Sigmoid colon (tissue), 7 donors: ENCODE data around the gene SLC20A1. TPM values are rescaled to one million over a fixed set of nuclear protein-coding genes. Genes with fewer than 3 reads are reported as not detected.

Experiments used
- DNase-seq: peaks from one replicate; pipeline ENCODE4 v3.0.0-alpha.2; 2019
- H3K27ac ChIP-seq, 4 donors: fragments of 200-600 bp; sonication (generic); one replicate each; pipeline ENCODE4 v1.5.1; 2016 to 2019; ENCODE audit warnings: mild to moderate bottlenecking in 1 of 4
- H3K27me3 ChIP-seq, 3 donors: fragments of 200-600 bp; sonication (generic); one replicate each; pipeline ENCODE4 v1.5.1; 2019; ENCODE audit warnings: mild to moderate bottlenecking in 1 of 3
- H3K36me3 ChIP-seq, 4 donors: fragments of 200-600 bp; sonication (generic); one replicate each; pipeline ENCODE4 v1.5.1; 2016 to 2019
- H3K4me1 ChIP-seq, 4 donors: fragments of 200-600 bp; sonication (generic); one replicate each; pipeline ENCODE4 v1.5.1; 2017 to 2019
- H3K4me3 ChIP-seq, 4 donors: fragments of 200-600 bp; sonication (generic); one replicate each; pipeline ENCODE4 v1.5.1; 2017 to 2019; ENCODE audit warnings: mild to moderate bottlenecking in 2 of 4, moderate library complexity in 1 of 4
- H3K9me3 ChIP-seq, 4 donors: fragments of 200-600 bp in 3 of 4; sonication (generic) in 3 of 4; one replicate each; pipeline versions ENCODE4 v1.5.1 to v1.6.1; 2013 to 2019
- CTCF ChIP-seq, 4 experiments: fragments of 450-650 bp in 3 of 4; fragments of 200-600 bp in 1 of 4; IDR thresholded peaks; one replicate each; pipeline ENCODE4 v1.5.1; 2016 to 2019; ENCODE audit warnings: antibody characterized with exemption in 4 of 4, mild to moderate bottlenecking in 3 of 4, moderate library complexity in 2 of 4
- EP300 ChIP-seq, 4 donors: sonication (generic); formaldehyde crosslinking; IDR thresholded peaks; one replicate each; pipeline ENCODE4 v1.6.1; 2017; ENCODE audit warnings: antibody characterized with exemption in 4 of 4
- POLR2A ChIP-seq, 2 donors: fragments of 450-650 bp; IDR thresholded peaks; one replicate each; pipeline ENCODE4 v1.6.1; 2016; ENCODE audit warnings: antibody characterized with exemption in 2 of 2, mild to moderate bottlenecking in 2 of 2, moderate library complexity in 2 of 2
- POLR2AphosphoS5 ChIP-seq, 4 donors: sonication (generic); formaldehyde crosslinking; IDR thresholded peaks; one replicate each; pipeline ENCODE4 v1.6.1; 2017; ENCODE audit warnings: antibody characterized with exemption in 4 of 4
- WGBS, 2 donors: extraction: QIAGEN DNeasy Blood & Tissue Kit; methylation state at CpG; one replicate each; pipeline ENCODE4 v1.1.7; 2013; 5-methylcytosine and 5-hydroxymethylcytosine counted together
- intact Hi-C: fragments of 100-400 bp; cut with DNase I; formaldehyde crosslinking; loops from one replicate; pipeline ENCODE4 v1.15.1; 2023
- polyA plus RNA-seq, 3 donors: library from polyadenylated mRNA; stranded (reverse); fragments of 200-250 nt; gene quantifications; one replicate each; pipeline ENCODE4 v1.2.3, GENCODE V29; 2013
- total RNA-seq, 4 donors: library from RNA; depleted of rRNA; stranded (reverse); fragments of >200 nt; gene quantifications; one replicate each; pipeline ENCODE4 v1.1.0, GENCODE V29; 2016
- donor health status: healthy with polysubstance abuse.
- donor health status: Bipolar disorder and iron deficiency.
- donor health status: healthy.

The SLC20A1 gene
- total and polyA plus RNA-seq, 7 donors, result 11.4 to 34.9 (median 18.0) TPM

GRCh38 chr2:112679484-112679883 is 33.7 kb downstream of the SLC20A1 start:
- Histone ChIP-seq H3K9me3 (no peaks in the 10 kb centered on the region), H3K27me3 (no peaks in the 10 kb centered on the region), H3K36me3 (no peaks in the 10 kb centered on the region), H3K4me3 (no peak overlapping the region), H3K27ac (peak overlapping the region in 3 of 4 donors; percentile 34 to 60 (median 59)), H3K4me1 (peaks cover 0 to 13% (median 5%) of the 10 kb centered on the region in 4 donors)
- intact Hi-C loops, result no loop called here
- no peak for TF ChIP-seq CTCF (IDR thresholded peaks at IDR 0.05)
- no peak for TF ChIP-seq EP300 (IDR thresholded peaks at IDR 0.05)
- no peak for TF ChIP-seq POLR2AphosphoS5 (IDR thresholded peaks at IDR 0.05)
- no peak for TF ChIP-seq POLR2A (IDR thresholded peaks at IDR 0.05)
- 77 to 81% methylated on average over 3 of the region's 3 CpGs for WGBS, 2 donors
- no peak for DNase-seq

- 83 to 84% methylated on average over 5 of the region's 5 CpGs for WGBS, 2 donors
- intact Hi-C loops, result no loop called here
Measured at GRCh38 chr2:112680666-112681101, 34.9 kb downstream of the SLC20A1 start.

GRCh38 chr2:112682101-112682500 is 36.4 kb downstream of the SLC20A1 start:
- no peak for TF ChIP-seq CTCF (IDR thresholded peaks at IDR 0.05)
- TF ChIP-seq POLR2AphosphoS5 (IDR thresholded peaks at IDR 0.05), result no peak
- TF ChIP-seq POLR2A (IDR thresholded peaks at IDR 0.05), result no peak
- no peak for TF ChIP-seq EP300 (IDR thresholded peaks at IDR 0.05)
- no peaks in the 10 kb centered on the region for H3K9me3 ChIP-seq
- H3K4me3 ChIP-seq, result no peak overlapping the region
- no peaks in the 10 kb centered on the region for H3K27me3 ChIP-seq
- H3K36me3 ChIP-seq, result no peaks in the 10 kb centered on the region
- intact Hi-C loops, result no loop called here
- no peak for DNase-seq
- H3K4me1 ChIP-seq, result peaks cover 0 to 13% (median 5%) of the 10 kb centered on the region in 4 donors
- no peak overlapping the region for H3K27ac ChIP-seq
- 89 to 90% methylated on average over 7 of the region's 7 CpGs for WGBS, 2 donors

More at GRCh38 chr2:112680666-112681101, 34.9 kb downstream of the SLC20A1 start:
- peak overlapping the region in 1 of 4 donors; percentile 21 for H3K4me3 ChIP-seq
- TF ChIP-seq POLR2AphosphoS5 (IDR thresholded peaks at IDR 0.05), result no peak
- no peak for TF ChIP-seq POLR2A (IDR thresholded peaks at IDR 0.05)
- TF ChIP-seq EP300 (IDR thresholded peaks at IDR 0.05), result no peak
- no peak for TF ChIP-seq CTCF (IDR thresholded peaks at IDR 0.05)
- no peaks in the 10 kb centered on the region for H3K36me3 ChIP-seq
- peak overlapping the region in 3 of 4 donors; percentile 49 to 60 (median 59) for H3K27ac ChIP-seq
- H3K4me1 ChIP-seq, result peaks cover 0 to 13% (median 5%) of the 10 kb centered on the region in 4 donors
- DNase-seq, result no peak
- H3K27me3 ChIP-seq, result no peaks in the 10 kb centered on the region
- no peaks in the 10 kb centered on the region for H3K9me3 ChIP-seq

GRCh38 chr2:112683550-112684414 is 38.0 kb downstream of the SLC20A1 start:
- intact Hi-C loops, result no loop called here
- TF ChIP-seq POLR2A (IDR thresholded peaks at IDR 0.05) (no peak), CTCF (IDR thresholded peaks at IDR 0.05) (no peak), POLR2AphosphoS5 (IDR thresholded peaks at IDR 0.05) (no peak), EP300 (IDR thresholded peaks at IDR 0.05) (no peak)
- WGBS, 2 donors, result 77 to 84% methylated on average over 12 of the region's 12 CpGs
- Histone ChIP-seq H3K9me3 (no peaks in the 10 kb centered on the region), H3K4me1 (peaks cover 0 to 13% (median 5%) of the 10 kb centered on the region in 4 donors), H3K36me3 (no peaks in the 10 kb centered on the region), H3K27ac (no peak overlapping the region), H3K4me3 (no peak overlapping the region), H3K27me3 (no peaks in the 10 kb centered on the region)
- DNase-seq, result no peak
